SK-N-MC (cell line): Measurements from ENCODE around the gene MANEAL.
A peak's percentile ranks its signal among the peaks of the same experiment; 100 is the strongest.

Experiments
- DNase-seq: peaks from one replicate; pipeline ENCODE4 v3.0.0-alpha.2; 2011; ENCODE audit warnings: low read depth, low spot score
- H3K27ac ChIP-seq: fragments of 200-600 bp; sonication (generic); 2 replicates; pipeline ENCODE4 v1.5.1; 2016; ENCODE audit warnings: mixed run types
- H3K36me3 ChIP-seq: fragments of 200-600 bp; sonication (generic); 2 replicates; pipeline ENCODE4 v1.6.1; 2017; ENCODE audit warnings: antibody characterized with exemption, low read length, mixed read lengths; ENCODE audit not compliant: insufficient read depth
- H3K4me3 ChIP-seq: fragments of 200-600 bp; sonication (generic); 2 replicates; pipeline ENCODE4 v1.5.1; 2016
- H3K9ac ChIP-seq: fragments of 200-600 bp; sonication (generic); 2 replicates; pipeline ENCODE4 v1.8.0; 2017; ENCODE audit warnings: mixed run types, mixed read lengths; ENCODE audit not compliant: insufficient read length
- H3K9me3 ChIP-seq: fragments of 200-600 bp; sonication (generic); 2 replicates; pipeline ENCODE4 v1.6.1; 2017; ENCODE audit warnings: low read depth, mild to moderate bottlenecking, antibody characterized with exemption, low read length, moderate library complexity, mixed read lengths
- EZH2 ChIP-seq: fragments of 200-600 bp; sonication (generic); IDR thresholded peaks from one replicate; pipeline ENCODE4 v1.6.1; 2017; ENCODE audit warnings: antibody characterized with exemption
- FOXP2 ChIP-seq: optimal IDR thresholded peaks from 2 replicates; pipeline ENCODE3; 2011; ENCODE audit warnings: mild to moderate bottlenecking, moderate library complexity; ENCODE audit not compliant: insufficient read depth; ENCODE audit errors: extremely low read length, control extremely low read depth
- POLR2AphosphoS5 ChIP-seq: IDR thresholded peaks from 2 replicates; pipeline ENCODE4 v1.6.1; 2012; ENCODE audit warnings: mild to moderate bottlenecking, low read depth, low read length, borderline replicate concordance

MANEAL gene

GRCh38 chr1:37793773-37794371, at the start of gene MANEAL:
Gene MANEAL, plus strand, starts transcription at chr1:37793847. Its CDS starts 336 bp downstream, at chr1:37794183.
- no peak within 1 kb of the TSS for H3K9ac ChIP-seq
- H3K4me3 ChIP-seq = peak within 1 kb of the TSS; percentile 47; the same call in 1 of the 2 replicates
- H3K9me3 ChIP-seq = no peaks in the 10 kb centered on the region
- H3K27ac ChIP-seq = no peak within 1 kb of the TSS
- TF ChIP-seq FOXP2 = no peak
- TF ChIP-seq POLR2AphosphoS5 = no peak
- TF ChIP-seq EZH2 = no peak
- DNase-seq = no peak
- no peaks in the 10 kb centered on the region for H3K36me3 ChIP-seq

GRCh38 chr1:37746806-37747205, 46.8 kb upstream of the MANEAL start:
- no peak overlapping the region for H3K9ac ChIP-seq
- no peak for DNase-seq
- no peak for TF ChIP-seq FOXP2
- no peak overlapping the region for H3K4me3 ChIP-seq
- no peaks in the 10 kb centered on the region for H3K9me3 ChIP-seq
- no peak overlapping the region for H3K27ac ChIP-seq
- no peaks in the 10 kb centered on the region for H3K36me3 ChIP-seq

GRCh38 chr1:37748565-37748964, 45.1 kb upstream of the MANEAL start:
- no peak overlapping the region for H3K9ac ChIP-seq
- no peaks in the 10 kb centered on the region for H3K9me3 ChIP-seq
- H3K36me3 ChIP-seq = no peaks in the 10 kb centered on the region
- no peak for TF ChIP-seq POLR2AphosphoS5
- no peak for TF ChIP-seq FOXP2
- TF ChIP-seq EZH2 = no peak
- no peak overlapping the region for H3K4me3 ChIP-seq
- DNase-seq = no peak
- H3K27ac ChIP-seq = no peak overlapping the region

- TF ChIP-seq POLR2AphosphoS5 = no peak
- no peak for TF ChIP-seq FOXP2
- no peak for TF ChIP-seq EZH2
- H3K36me3 ChIP-seq = no peaks in the 10 kb centered on the region
- no peak overlapping the region for H3K4me3 ChIP-seq
- H3K9ac ChIP-seq = no peak overlapping the region
- no peaks in the 10 kb centered on the region for H3K9me3 ChIP-seq
- H3K27ac ChIP-seq = no peak overlapping the region
- no peak for DNase-seq
Observed at GRCh38 chr1:37752213-37752582, 41.4 kb upstream of the MANEAL start.

GRCh38 chr1:37752583-37753471, 40.8 kb upstream of the MANEAL start:
- Histone ChIP-seq H3K27ac (no peak overlapping the region), H3K36me3 (no peaks in the 10 kb centered on the region), H3K4me3 (no peak overlapping the region), H3K9me3 (no peaks in the 10 kb centered on the region), H3K9ac (no peak overlapping the region)
- DNase-seq = no peak
- no peak for TF ChIP-seq EZH2
- TF ChIP-seq FOXP2 = no peak
- no peak for TF ChIP-seq POLR2AphosphoS5

GRCh38 chr1:37753473-37754321, 40.0 kb upstream of the MANEAL start:
- TF ChIP-seq EZH2 (no peak), POLR2AphosphoS5 (no peak)
- no peaks in the 10 kb centered on the region for H3K9me3 ChIP-seq
- no peaks in the 10 kb centered on the region for H3K36me3 ChIP-seq
- H3K27ac ChIP-seq = no peak overlapping the region
- no peak overlapping the region for H3K4me3 ChIP-seq
- no peak overlapping the region for H3K9ac ChIP-seq
- DNase-seq = no peak

- Histone ChIP-seq H3K36me3 (no peaks in the 10 kb centered on the region), H3K9me3 (no peaks in the 10 kb centered on the region), H3K27ac (no peak overlapping the region), H3K4me3 (no peak overlapping the region), H3K9ac (no peak overlapping the region)
- TF ChIP-seq FOXP2 = no peak
- TF ChIP-seq EZH2 = no peak
- TF ChIP-seq POLR2AphosphoS5 = no peak
- DNase-seq = no peak
Observed at GRCh38 chr1:37755290-37755689, 38.4 kb upstream of the MANEAL start.

- no peaks in the 10 kb centered on the region for H3K9me3 ChIP-seq
- DNase-seq = no peak
- no peaks in the 10 kb centered on the region for H3K36me3 ChIP-seq
- no peak overlapping the region for H3K27ac ChIP-seq
- no peak overlapping the region for H3K9ac ChIP-seq
- no peak for TF ChIP-seq POLR2AphosphoS5
- TF ChIP-seq FOXP2 = no peak
- TF ChIP-seq EZH2 = no peak
- H3K4me3 ChIP-seq = no peak overlapping the region
Observed at GRCh38 chr1:37755951-37756560, 37.6 kb upstream of the MANEAL start.
